ENCODE measurements around the gene CYP26A1. TPM values are rescaled to one million over a fixed set of nuclear protein-coding genes. Genes with fewer than 3 reads are reported as not detected.
"Not testable (repeated sequence)": the region's sequence is repeated elsewhere in the genome, so short reads cannot be mapped to it uniquely, and the experiment has no call there.

Gene CYP26A1
- total RNA-seq, 1 donor from 2014 or later: 4.2 TPM

DNA sequence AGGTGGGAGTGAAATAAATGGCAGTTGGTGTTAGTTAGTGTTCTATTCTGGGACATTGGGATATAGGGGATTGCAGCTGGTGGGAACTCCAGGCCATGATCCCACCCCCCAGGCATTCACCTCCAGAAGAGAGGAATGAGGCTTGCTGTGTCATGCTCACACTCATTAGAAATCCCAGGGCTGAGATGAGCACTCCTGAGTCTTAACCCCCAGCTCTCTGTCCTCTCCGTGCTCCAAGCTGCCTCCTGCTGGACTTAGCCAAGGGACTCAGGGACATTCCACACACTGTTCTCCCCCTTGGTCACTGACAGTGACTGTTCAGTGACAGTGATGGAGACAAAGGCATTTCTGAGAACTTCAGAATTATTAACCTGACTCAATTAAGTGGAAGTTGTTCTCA lies 21.5 kb downstream of the CYP26A1 start:
- no peak overlapping the region for H3K27ac Mint-ChIP-seq
- peaks cover 12% of the 10 kb centered on the region for H3K27me3 Mint-ChIP-seq
- no peaks in the 10 kb centered on the region for H3K36me3 Mint-ChIP-seq
- H3K4me1 Mint-ChIP-seq (ENCODE audit: unreplicated experiment): no peaks in the 10 kb centered on the region
- no peak overlapping the region for H3K4me3 Mint-ChIP-seq
- H3K9me3 Mint-ChIP-seq: no peaks in the 10 kb centered on the region
- TF ChIP-seq, protein P1, sequence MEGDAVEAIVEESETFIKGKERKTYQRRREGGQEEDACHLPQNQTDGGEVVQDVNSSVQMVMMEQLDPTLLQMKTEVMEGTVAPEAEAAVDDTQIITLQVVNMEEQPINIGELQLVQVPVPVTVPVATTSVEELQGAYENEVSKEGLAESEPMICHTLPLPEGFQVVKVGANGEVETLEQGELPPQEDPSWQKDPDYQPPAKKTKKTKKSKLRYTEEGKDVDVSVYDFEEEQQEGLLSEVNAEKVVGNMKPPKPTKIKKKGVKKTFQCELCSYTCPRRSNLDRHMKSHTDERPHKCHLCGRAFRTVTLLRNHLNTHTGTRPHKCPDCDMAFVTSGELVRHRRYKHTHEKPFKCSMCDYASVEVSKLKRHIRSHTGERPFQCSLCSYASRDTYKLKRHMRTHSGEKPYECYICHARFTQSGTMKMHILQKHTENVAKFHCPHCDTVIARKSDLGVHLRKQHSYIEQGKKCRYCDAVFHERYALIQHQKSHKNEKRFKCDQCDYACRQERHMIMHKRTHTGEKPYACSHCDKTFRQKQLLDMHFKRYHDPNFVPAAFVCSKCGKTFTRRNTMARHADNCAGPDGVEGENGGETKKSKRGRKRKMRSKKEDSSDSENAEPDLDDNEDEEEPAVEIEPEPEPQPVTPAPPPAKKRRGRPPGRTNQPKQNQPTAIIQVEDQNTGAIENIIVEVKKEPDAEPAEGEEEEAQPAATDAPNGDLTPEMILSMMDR (conservative IDR thresholded peaks at IDR 0.05): no peak
- DNase-seq (ENCODE audit: extremely low spot score, unreplicated experiment): no peak

DNA sequence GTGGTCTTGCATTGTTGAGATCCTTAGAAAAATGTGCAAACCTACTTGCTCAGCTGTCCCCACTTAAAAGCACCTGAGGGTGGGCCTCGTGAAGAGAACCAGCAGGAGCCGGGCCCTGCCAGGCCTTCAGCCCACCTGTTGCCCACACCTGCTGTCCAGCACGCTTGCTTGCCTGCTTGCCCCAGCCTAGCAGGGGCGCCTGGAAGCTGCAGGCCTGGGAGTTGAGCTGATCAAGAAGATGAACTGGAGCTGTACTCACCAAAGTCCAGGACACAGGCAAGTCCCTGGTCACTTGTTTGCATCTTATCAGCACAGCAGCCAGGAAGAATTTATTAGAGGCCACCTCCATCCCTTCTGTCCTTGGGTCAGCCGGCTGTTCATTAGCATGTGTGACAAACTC lies 23.2 kb downstream of the CYP26A1 start:
- H3K27me3 Mint-ChIP-seq: peaks cover 9% of the 10 kb centered on the region
- no peak overlapping the region for H3K4me3 Mint-ChIP-seq
- TF ChIP-seq, protein P1 (conservative IDR thresholded peaks at IDR 0.05): no peak
- H3K36me3 Mint-ChIP-seq: no peaks in the 10 kb centered on the region
- peak; percentile 42 for DNase-seq (ENCODE audit: extremely low spot score, unreplicated experiment)
- H3K27ac Mint-ChIP-seq: no peak overlapping the region
- no peaks in the 10 kb centered on the region for H3K4me1 Mint-ChIP-seq (ENCODE audit: unreplicated experiment)
- no peaks in the 10 kb centered on the region for H3K9me3 Mint-ChIP-seq

DNA sequence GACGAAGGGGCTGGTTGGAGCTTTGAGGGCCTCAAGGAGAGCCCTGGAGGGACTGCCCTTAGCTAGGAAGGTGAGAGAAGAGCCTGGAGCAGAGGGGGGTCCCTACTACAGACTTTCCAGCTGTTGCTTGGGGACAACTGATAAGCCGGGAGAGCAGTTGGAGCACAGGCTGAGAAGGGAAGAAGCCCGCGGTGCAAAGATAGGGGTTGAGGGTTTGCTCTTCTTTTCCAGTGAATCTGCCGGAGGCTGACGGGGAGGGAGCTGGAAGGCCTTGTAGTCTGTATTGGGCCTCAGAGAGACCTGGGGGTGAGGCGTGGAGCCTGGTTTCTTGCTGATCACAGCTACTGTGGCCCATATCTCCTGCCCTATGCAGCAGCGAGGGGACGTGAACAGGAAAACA lies 23.7 kb downstream of the CYP26A1 start:
- no peaks in the 10 kb centered on the region for H3K36me3 Mint-ChIP-seq
- TF ChIP-seq, protein P1 (conservative IDR thresholded peaks at IDR 0.05): no peak
- DNase-seq (ENCODE audit: extremely low spot score, unreplicated experiment): peak; percentile 50
- H3K27me3 Mint-ChIP-seq: peaks cover 9% of the 10 kb centered on the region
- H3K4me3 Mint-ChIP-seq: no peak overlapping the region
- H3K4me1 Mint-ChIP-seq (ENCODE audit: unreplicated experiment): no peaks in the 10 kb centered on the region
- no peaks in the 10 kb centered on the region for H3K9me3 Mint-ChIP-seq
- no peak overlapping the region for H3K27ac Mint-ChIP-seq

DNA sequence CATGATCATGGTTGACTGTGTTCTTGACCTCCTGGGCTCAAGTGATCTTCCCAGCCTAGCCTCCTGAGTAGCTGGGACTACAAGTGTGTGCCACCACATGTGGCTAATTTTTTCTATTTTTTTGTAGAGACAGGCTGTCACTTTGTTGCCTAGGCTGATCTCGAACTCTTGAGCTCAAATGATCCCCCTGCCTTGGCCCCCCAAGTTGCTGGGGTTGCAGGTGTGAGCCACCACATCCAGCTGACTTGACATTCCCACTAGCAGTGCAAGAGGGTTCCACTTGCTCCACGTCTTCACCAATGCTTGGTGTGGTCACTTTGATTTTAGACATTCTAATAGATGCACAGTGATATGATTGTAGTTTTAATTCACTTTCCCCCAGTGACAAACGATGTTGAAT lies 25.1 kb downstream of the CYP26A1 start:
- TF ChIP-seq, protein P1 (conservative IDR thresholded peaks at IDR 0.05): no peak
- Mint-ChIP-seq H3K36me3 (no peaks in the 10 kb centered on the region), H3K27ac (no peak overlapping the region), H3K9me3 (no peaks in the 10 kb centered on the region), H3K27me3 (peaks cover 9% of the 10 kb centered on the region), H3K4me3 (no peak overlapping the region), H3K4me1 (ENCODE audit: unreplicated experiment) (no peaks in the 10 kb centered on the region)
- DNase-seq (ENCODE audit: extremely low spot score, unreplicated experiment): peak; percentile 29

DNA sequence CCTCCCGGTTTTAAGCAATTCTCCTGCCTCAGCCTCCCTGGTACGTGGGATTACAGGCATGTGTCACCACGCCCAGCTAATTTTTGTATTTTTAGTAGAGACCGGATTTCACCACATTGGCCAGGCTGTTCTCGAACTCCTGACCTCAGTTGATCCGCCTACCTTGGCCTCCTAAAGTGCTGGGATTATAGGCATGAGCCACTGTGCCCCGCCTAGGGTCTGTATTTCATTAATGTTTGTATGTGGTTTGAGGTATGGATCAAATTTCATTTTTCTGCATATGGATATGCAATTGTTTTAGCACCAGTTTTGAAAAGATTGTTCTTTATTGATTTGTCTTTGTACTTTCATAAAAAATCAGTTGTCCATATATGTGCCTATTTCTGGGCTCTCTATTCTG lies 26.0 kb downstream of the CYP26A1 start:
- Mint-ChIP-seq H3K27me3 (peaks cover 6% of the 10 kb centered on the region), H3K27ac (no peak overlapping the region), H3K36me3 (no peaks in the 10 kb centered on the region), H3K4me1 (ENCODE audit: unreplicated experiment) (no peaks in the 10 kb centered on the region), H3K4me3 (no peak overlapping the region), H3K9me3 (no peaks in the 10 kb centered on the region)
- peak; percentile 22 for DNase-seq (ENCODE audit: extremely low spot score, unreplicated experiment)
- TF ChIP-seq, protein P1 (conservative IDR thresholded peaks at IDR 0.05): no peak

DNA sequence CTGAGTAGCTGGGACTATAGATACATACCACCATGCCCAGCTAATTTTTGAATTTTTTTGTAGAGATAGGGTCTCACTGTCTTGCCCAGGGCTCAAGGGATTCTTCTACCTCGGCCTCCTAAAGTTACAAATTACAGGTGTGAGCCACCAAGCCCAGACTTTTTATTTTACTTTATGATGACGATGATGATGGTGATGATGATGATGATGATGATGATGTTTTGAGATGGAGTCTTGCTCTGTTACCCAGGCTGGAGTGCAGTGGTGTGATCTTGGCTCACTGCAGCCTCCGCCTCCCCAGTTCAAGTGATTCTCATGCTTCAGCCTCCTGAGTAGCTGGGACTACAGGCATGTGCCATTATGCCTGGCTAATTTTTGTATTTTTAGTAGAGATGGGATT lies 27.5 kb downstream of the CYP26A1 start:
- H3K9me3 Mint-ChIP-seq; H3K27me3 Mint-ChIP-seq; H3K36me3 Mint-ChIP-seq; H3K4me3 Mint-ChIP-seq; H3K4me1 Mint-ChIP-seq (ENCODE audit: unreplicated experiment); H3K27ac Mint-ChIP-seq: not testable (repeated sequence)
- DNase-seq (ENCODE audit: extremely low spot score, unreplicated experiment): peak; percentile 11
